ENCODE results near the gene MRPL10.

- TF ChIP-seq EZH2 (IDR thresholded peaks at IDR 0.05; ENCODE audit: low read depth) = no peak
- no peak for TF ChIP-seq CTCF (conservative IDR thresholded peaks at IDR 0.05)
Measured at GRCh38 chr17:47810200-47810821, 21.0 kb downstream of the MRPL10 start.

Data from PC-9 (cell line).